HCT116 (cell line): Measurements from ENCODE around the gene ASIC5.

Source experiments
- CEBPB ChIP-seq: IDR thresholded peaks from 2 replicates; pipeline ENCODE4 v1.6.1; 2012; ENCODE audit warnings: low read depth
- ELF1 ChIP-seq: IDR thresholded peaks from 2 replicates; pipeline ENCODE4 v1.6.1; 2012; ENCODE audit warnings: low read depth, borderline replicate concordance
- EZH2phosphoT487 ChIP-seq: fragments of 200-600 bp; IDR thresholded peaks from 2 replicates; pipeline ENCODE4 v1.6.1; 2018; ENCODE audit warnings: antibody characterized with exemption, borderline replicate concordance
- JUND ChIP-seq: IDR thresholded peaks from 2 replicates; pipeline ENCODE4 v1.6.1; 2012
- POLR2A ChIP-seq: IDR thresholded peaks from 2 replicates; pipeline ENCODE4 v1.7.0; 2011; ENCODE audit warnings: borderline replicate concordance; ENCODE audit not compliant: insufficient read depth, insufficient read length; ENCODE audit errors: extremely low read depth
- TCF7L2 ChIP-seq: IDR thresholded peaks from 2 replicates; pipeline ENCODE4 v1.7.0; 2011; ENCODE audit warnings: borderline replicate concordance, inconsistent platforms; ENCODE audit not compliant: insufficient read depth, insufficient read length; ENCODE audit errors: extremely low read depth
- YY1 ChIP-seq: IDR thresholded peaks from 2 replicates; pipeline ENCODE4 v1.6.1; 2011; ENCODE audit warnings: low read length, low read depth, moderate library complexity, mild to moderate bottlenecking; ENCODE audit not compliant: insufficient replicate concordance; ENCODE audit errors: extremely low read depth
- ZFX ChIP-seq: fragments of 450-650 bp; IDR thresholded peaks from 2 replicates; pipeline ENCODE4 v1.6.1; 2017
- TF ChIP-seq, protein P1 (sequence below), 3 experiments: fragments of 200-600 bp in 1 of 3; sonication (generic) in 1 of 3; IDR thresholded peaks in 2 of 3; conservative IDR thresholded peaks in 1 of 3; 2 replicates each; pipeline ENCODE4 v1.5.1; 2012 to 2017; ENCODE audit warnings: low read depth in 2 of 3, low read length in 2 of 3, antibody characterized with exemption in 1 of 3, borderline replicate concordance in 1 of 3, control low read depth in 1 of 3, mild to moderate bottlenecking in 1 of 3, mixed read lengths in 1 of 3, mixed run types in 1 of 3, moderate library complexity in 1 of 3; ENCODE audit not compliant: insufficient read depth in 1 of 3
- TF ChIP-seq, protein P2 (sequence below): IDR thresholded peaks from 2 replicates; pipeline ENCODE4 v1.6.1; 2012; ENCODE audit warnings: low read depth
- TF ChIP-seq, protein P3 (sequence below): IDR thresholded peaks from 2 replicates; pipeline ENCODE4 v1.6.1; 2011; ENCODE audit warnings: mild to moderate bottlenecking, low read length, moderate library complexity; ENCODE audit not compliant: insufficient replicate concordance; ENCODE audit errors: extremely low read depth

DNA sequence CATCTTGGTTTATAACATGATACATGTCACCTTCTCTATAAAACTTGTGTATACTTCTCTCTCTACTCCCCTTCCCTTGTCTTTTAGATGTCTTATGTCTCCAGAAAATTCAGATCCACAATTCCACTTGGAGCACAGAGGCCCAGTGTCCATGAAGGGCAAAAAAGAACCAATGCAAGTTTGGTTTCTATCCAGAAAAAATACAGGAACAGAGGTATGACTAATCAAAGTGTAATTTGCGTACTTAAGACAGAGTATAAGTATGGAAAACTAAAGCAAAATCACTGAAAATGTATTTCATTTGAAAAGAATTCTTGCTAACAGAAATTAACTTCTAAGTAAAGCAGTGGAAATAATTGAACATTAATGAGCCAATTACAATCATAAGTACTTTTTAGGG lies 61.1 kb downstream of the ASIC5 start:
- TF ChIP-seq, protein P1, sequence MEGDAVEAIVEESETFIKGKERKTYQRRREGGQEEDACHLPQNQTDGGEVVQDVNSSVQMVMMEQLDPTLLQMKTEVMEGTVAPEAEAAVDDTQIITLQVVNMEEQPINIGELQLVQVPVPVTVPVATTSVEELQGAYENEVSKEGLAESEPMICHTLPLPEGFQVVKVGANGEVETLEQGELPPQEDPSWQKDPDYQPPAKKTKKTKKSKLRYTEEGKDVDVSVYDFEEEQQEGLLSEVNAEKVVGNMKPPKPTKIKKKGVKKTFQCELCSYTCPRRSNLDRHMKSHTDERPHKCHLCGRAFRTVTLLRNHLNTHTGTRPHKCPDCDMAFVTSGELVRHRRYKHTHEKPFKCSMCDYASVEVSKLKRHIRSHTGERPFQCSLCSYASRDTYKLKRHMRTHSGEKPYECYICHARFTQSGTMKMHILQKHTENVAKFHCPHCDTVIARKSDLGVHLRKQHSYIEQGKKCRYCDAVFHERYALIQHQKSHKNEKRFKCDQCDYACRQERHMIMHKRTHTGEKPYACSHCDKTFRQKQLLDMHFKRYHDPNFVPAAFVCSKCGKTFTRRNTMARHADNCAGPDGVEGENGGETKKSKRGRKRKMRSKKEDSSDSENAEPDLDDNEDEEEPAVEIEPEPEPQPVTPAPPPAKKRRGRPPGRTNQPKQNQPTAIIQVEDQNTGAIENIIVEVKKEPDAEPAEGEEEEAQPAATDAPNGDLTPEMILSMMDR (IDR thresholded peaks at IDR 0.05 in 2 of 3, conservative IDR thresholded peaks at IDR 0.05 in 1 of 3; ENCODE audit: borderline replicate concordance in 1 of 3, insufficient read depth in 1 of 3, low read depth in 2 of 3, low read length in 2 of 3) = no peak
- TF ChIP-seq CEBPB (no peak), YY1 (no peak), ZFX (no peak), ELF1 (no peak), JUND (no peak), TCF7L2 (no peak), POLR2A (no peak), EZH2phosphoT487 (no peak)
- TF ChIP-seq, protein P2, sequence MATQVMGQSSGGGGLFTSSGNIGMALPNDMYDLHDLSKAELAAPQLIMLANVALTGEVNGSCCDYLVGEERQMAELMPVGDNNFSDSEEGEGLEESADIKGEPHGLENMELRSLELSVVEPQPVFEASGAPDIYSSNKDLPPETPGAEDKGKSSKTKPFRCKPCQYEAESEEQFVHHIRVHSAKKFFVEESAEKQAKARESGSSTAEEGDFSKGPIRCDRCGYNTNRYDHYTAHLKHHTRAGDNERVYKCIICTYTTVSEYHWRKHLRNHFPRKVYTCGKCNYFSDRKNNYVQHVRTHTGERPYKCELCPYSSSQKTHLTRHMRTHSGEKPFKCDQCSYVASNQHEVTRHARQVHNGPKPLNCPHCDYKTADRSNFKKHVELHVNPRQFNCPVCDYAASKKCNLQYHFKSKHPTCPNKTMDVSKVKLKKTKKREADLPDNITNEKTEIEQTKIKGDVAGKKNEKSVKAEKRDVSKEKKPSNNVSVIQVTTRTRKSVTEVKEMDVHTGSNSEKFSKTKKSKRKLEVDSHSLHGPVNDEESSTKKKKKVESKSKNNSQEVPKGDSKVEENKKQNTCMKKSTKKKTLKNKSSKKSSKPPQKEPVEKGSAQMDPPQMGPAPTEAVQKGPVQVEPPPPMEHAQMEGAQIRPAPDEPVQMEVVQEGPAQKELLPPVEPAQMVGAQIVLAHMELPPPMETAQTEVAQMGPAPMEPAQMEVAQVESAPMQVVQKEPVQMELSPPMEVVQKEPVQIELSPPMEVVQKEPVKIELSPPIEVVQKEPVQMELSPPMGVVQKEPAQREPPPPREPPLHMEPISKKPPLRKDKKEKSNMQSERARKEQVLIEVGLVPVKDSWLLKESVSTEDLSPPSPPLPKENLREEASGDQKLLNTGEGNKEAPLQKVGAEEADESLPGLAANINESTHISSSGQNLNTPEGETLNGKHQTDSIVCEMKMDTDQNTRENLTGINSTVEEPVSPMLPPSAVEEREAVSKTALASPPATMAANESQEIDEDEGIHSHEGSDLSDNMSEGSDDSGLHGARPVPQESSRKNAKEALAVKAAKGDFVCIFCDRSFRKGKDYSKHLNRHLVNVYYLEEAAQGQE = no peak
- TF ChIP-seq, protein P3, sequence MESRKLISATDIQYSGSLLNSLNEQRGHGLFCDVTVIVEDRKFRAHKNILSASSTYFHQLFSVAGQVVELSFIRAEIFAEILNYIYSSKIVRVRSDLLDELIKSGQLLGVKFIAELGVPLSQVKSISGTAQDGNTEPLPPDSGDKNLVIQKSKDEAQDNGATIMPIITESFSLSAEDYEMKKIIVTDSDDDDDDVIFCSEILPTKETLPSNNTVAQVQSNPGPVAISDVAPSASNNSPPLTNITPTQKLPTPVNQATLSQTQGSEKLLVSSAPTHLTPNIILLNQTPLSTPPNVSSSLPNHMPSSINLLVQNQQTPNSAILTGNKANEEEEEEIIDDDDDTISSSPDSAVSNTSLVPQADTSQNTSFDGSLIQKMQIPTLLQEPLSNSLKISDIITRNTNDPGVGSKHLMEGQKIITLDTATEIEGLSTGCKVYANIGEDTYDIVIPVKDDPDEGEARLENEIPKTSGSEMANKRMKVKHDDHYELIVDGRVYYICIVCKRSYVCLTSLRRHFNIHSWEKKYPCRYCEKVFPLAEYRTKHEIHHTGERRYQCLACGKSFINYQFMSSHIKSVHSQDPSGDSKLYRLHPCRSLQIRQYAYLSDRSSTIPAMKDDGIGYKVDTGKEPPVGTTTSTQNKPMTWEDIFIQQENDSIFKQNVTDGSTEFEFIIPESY = no peak
